WTC11 (cell line): ENCODE measurements around the gene FAM50B. TPM values are rescaled to one million over a fixed set of nuclear protein-coding genes. Genes with fewer than 3 reads are reported as not detected.

Experiments used
- ATAC-seq: fragments of 200-7000 bp; cut with Tn5 transposase; 2 replicates; pipeline ENCODE4 v1.10.0; 2021; ENCODE audit warnings: mild to moderate bottlenecking, moderate library complexity
- CTCF ChIA-PET: fragments of 300-600 bp; sonication (Branson Sonifier 250); formaldehyde crosslinking; loops from one replicate; lab custom pipeline; 2021; ENCODE audit warnings: antibody characterized with exemption; lab: Charles Lee
- POLR2A ChIA-PET: fragments of 350-600 bp; sonication (Branson Sonifier 250); formaldehyde crosslinking; loops from one replicate; lab custom pipeline; 2021; ENCODE audit warnings: antibody characterized with exemption; lab: Charles Lee
- DNase-seq: peaks from one replicate; pipeline ENCODE4 v3.0.0; 2021; ENCODE audit warnings: low spot score
- H3K27ac Mint-ChIP-seq: 2 replicates; pipeline ENCODE4 v1.8.0; 2021; ENCODE audit warnings: mixed read lengths
- H3K27me3 Mint-ChIP-seq: 2 replicates; pipeline ENCODE4 v1.8.0; 2021; ENCODE audit warnings: low read depth, mild to moderate bottlenecking, moderate library complexity, mixed read lengths
- H3K36me3 Mint-ChIP-seq: 2 replicates; pipeline ENCODE4 v1.8.0; 2021; ENCODE audit warnings: mixed read lengths
- H3K4me1 Mint-ChIP-seq: 2 replicates; pipeline ENCODE4 v1.8.0; 2022; ENCODE audit warnings: mixed read lengths
- H3K4me3 Mint-ChIP-seq: 2 replicates; pipeline ENCODE4 v1.8.0; 2021; ENCODE audit warnings: mild to moderate bottlenecking, moderate library complexity, mixed read lengths
- H3K9me3 Mint-ChIP-seq: 2 replicates; pipeline ENCODE4 v1.8.0; 2021; ENCODE audit warnings: mixed read lengths
- FOXJ3 ChIP-seq: sonication (generic); formaldehyde crosslinking; IDR thresholded peaks from 2 replicates; pipeline ENCODE4 v1.9.0; 2021; ENCODE audit warnings: missing genetic modification reagents, mild to moderate bottlenecking, borderline replicate concordance
- JAZF1 ChIP-seq: fragments of 250-450 bp; sonication (Bioruptor Pico); IDR thresholded peaks from 2 replicates; pipeline ENCODE4 v1.9.0; 2021; ENCODE audit warnings: moderate library complexity, mild to moderate bottlenecking, inconsistent platforms
- JUN ChIP-seq: sonication (generic); formaldehyde crosslinking; IDR thresholded peaks from 2 replicates; pipeline ENCODE4 v1.8.0; 2023; ENCODE audit warnings: mild to moderate bottlenecking, missing genetic modification reagents
- KAT7 ChIP-seq: sonication (generic); formaldehyde crosslinking; IDR thresholded peaks from 2 replicates; pipeline ENCODE4 v1.8.1; 2023; ENCODE audit warnings: missing genetic modification reagents, mild to moderate bottlenecking, borderline replicate concordance
- MXD4 ChIP-seq: fragments of 250-450 bp; sonication (Bioruptor Pico); IDR thresholded peaks from 2 replicates; pipeline ENCODE4 v1.8.0; 2021; ENCODE audit warnings: mild to moderate bottlenecking, moderate library complexity, borderline replicate concordance
- MYBL2 ChIP-seq: sonication (generic); formaldehyde crosslinking; IDR thresholded peaks from 2 replicates; pipeline ENCODE4 v1.8.1; 2023; ENCODE audit warnings: mild to moderate bottlenecking, moderate library complexity, missing genetic modification reagents
- TCF7 ChIP-seq: sonication (generic); formaldehyde crosslinking; IDR thresholded peaks from 2 replicates; pipeline ENCODE4 v1.8.0; 2022; ENCODE audit warnings: mild to moderate bottlenecking, low read depth, missing genetic modification reagents, moderate library complexity
- TEAD4 ChIP-seq: sonication (generic); formaldehyde crosslinking; IDR thresholded peaks from 2 replicates; pipeline ENCODE4 v1.8.0; 2022; ENCODE audit warnings: mild to moderate bottlenecking, missing genetic modification reagents
- ZNF263 ChIP-seq: sonication (generic); formaldehyde crosslinking; IDR thresholded peaks from 2 replicates; pipeline ENCODE4 v1.8.1; 2022; ENCODE audit warnings: low read depth, mild to moderate bottlenecking, moderate library complexity, missing genetic modification reagents
- ZNF423 ChIP-seq: fragments of 250-450 bp; sonication (Bioruptor Pico); IDR thresholded peaks from 2 replicates; pipeline ENCODE4 v2.1.2; 2022; ENCODE audit warnings: mild to moderate bottlenecking, moderate library complexity
- ZNF671 ChIP-seq: fragments of 250-450 bp; sonication (Bioruptor Pico); IDR thresholded peaks from 2 replicates; pipeline ENCODE4 v1.8.0; 2021; ENCODE audit warnings: mild to moderate bottlenecking
- total RNA-seq: library from RNA; stranded (reverse); gene quantifications from 3 replicates; pipeline ENCODE4 v1.2.3, GENCODE V29; 2021
- TF ChIP-seq, protein P1 (sequence below): sonication (generic); formaldehyde crosslinking; IDR thresholded peaks from 2 replicates; pipeline ENCODE4 v1.8.1; 2023; ENCODE audit warnings: mild to moderate bottlenecking, missing genetic modification reagents, moderate library complexity
- TF ChIP-seq, protein P2 (sequence below): sonication (generic); formaldehyde crosslinking; IDR thresholded peaks from 2 replicates; pipeline ENCODE4 v1.8.1; 2022; ENCODE audit warnings: mild to moderate bottlenecking, missing genetic modification reagents, moderate library complexity, borderline replicate concordance
- TF ChIP-seq, protein P3 (sequence below): fragments of 250-450 bp; sonication (Bioruptor Pico); IDR thresholded peaks from 2 replicates; pipeline ENCODE4 v1.9.0; 2021; ENCODE audit warnings: mild to moderate bottlenecking
- TF ChIP-seq, protein P4 (sequence below): sonication (generic); formaldehyde crosslinking; IDR thresholded peaks from 2 replicates; pipeline ENCODE4 v1.8.0; 2022; ENCODE audit warnings: mild to moderate bottlenecking, missing genetic modification reagents
- TF ChIP-seq, protein P5 (sequence below): fragments of 250-450 bp; sonication (Bioruptor Pico); IDR thresholded peaks from 2 replicates; pipeline ENCODE4 v2.1.2; 2022; ENCODE audit warnings: mild to moderate bottlenecking, moderate library complexity
- TF ChIP-seq, protein P6 (sequence below): sonication (generic); formaldehyde crosslinking; IDR thresholded peaks from 2 replicates; pipeline ENCODE4 v1.8.1; 2022; ENCODE audit warnings: missing genetic modification reagents, borderline replicate concordance
- TF ChIP-seq, protein P7 (sequence below): sonication (generic); formaldehyde crosslinking; IDR thresholded peaks from 2 replicates; pipeline ENCODE4 v1.8.1; 2023; ENCODE audit warnings: mild to moderate bottlenecking, missing genetic modification reagents, borderline replicate concordance
- TF ChIP-seq, protein P8 (sequence below): sonication (generic); formaldehyde crosslinking; IDR thresholded peaks from 2 replicates; pipeline ENCODE4 v1.8.1; 2023; ENCODE audit warnings: mild to moderate bottlenecking, missing genetic modification reagents, moderate library complexity

FAM50B gene
- total RNA-seq, 1 experiment from 2014 or later = 2.1 TPM

DNA sequence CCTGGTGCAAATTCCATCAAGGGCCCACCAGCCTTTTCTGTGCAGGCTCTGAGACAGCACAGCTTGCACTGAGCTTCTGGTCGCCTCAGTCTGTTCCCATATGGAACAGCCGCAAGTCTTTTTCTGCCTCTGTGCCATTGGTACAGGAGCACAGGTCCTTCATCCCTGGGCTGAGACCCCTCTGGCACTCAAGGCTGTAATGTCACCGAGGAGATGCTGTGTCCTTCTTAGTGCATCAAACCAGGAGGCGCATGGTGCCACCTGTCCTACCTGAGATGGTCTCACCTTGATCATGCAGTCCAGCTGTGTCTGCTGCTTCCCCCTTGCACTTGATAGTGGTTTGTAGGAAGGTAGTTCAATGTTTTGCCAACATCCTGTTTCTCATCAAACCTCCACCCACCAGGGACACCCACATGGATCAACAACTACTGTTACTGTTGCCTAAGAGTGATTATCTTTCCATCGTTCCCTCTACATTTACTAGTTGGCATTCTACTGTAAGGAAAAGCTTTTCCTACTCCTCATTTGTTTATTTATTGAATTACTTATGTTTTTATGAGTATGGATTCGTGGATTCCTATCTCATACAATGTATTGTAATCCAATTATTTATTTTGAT, 29.0 kb downstream of the FAM50B start:
- H3K9me3 Mint-ChIP-seq = peaks cover 22% of the 10 kb centered on the region
- H3K4me1 Mint-ChIP-seq = no peaks in the 10 kb centered on the region
- no peak for TF ChIP-seq MYBL2 (CRISPR knock-in tag)
- TF ChIP-seq FOXJ3 = no peak
- no peak for TF ChIP-seq ZNF423 (CRISPR knock-in tag)
- TF ChIP-seq, protein P1, sequence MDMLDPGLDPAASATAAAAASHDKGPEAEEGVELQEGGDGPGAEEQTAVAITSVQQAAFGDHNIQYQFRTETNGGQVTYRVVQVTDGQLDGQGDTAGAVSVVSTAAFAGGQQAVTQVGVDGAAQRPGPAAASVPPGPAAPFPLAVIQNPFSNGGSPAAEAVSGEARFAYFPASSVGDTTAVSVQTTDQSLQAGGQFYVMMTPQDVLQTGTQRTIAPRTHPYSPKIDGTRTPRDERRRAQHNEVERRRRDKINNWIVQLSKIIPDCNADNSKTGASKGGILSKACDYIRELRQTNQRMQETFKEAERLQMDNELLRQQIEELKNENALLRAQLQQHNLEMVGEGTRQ (CRISPR knock-in tag) = no peak
- no peak for TF ChIP-seq JAZF1 (CRISPR knock-in tag)
- TF ChIP-seq, protein P2, sequence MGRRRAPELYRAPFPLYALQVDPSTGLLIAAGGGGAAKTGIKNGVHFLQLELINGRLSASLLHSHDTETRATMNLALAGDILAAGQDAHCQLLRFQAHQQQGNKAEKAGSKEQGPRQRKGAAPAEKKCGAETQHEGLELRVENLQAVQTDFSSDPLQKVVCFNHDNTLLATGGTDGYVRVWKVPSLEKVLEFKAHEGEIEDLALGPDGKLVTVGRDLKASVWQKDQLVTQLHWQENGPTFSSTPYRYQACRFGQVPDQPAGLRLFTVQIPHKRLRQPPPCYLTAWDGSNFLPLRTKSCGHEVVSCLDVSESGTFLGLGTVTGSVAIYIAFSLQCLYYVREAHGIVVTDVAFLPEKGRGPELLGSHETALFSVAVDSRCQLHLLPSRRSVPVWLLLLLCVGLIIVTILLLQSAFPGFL (CRISPR knock-in tag) = no peak
- TF ChIP-seq, protein P3, sequence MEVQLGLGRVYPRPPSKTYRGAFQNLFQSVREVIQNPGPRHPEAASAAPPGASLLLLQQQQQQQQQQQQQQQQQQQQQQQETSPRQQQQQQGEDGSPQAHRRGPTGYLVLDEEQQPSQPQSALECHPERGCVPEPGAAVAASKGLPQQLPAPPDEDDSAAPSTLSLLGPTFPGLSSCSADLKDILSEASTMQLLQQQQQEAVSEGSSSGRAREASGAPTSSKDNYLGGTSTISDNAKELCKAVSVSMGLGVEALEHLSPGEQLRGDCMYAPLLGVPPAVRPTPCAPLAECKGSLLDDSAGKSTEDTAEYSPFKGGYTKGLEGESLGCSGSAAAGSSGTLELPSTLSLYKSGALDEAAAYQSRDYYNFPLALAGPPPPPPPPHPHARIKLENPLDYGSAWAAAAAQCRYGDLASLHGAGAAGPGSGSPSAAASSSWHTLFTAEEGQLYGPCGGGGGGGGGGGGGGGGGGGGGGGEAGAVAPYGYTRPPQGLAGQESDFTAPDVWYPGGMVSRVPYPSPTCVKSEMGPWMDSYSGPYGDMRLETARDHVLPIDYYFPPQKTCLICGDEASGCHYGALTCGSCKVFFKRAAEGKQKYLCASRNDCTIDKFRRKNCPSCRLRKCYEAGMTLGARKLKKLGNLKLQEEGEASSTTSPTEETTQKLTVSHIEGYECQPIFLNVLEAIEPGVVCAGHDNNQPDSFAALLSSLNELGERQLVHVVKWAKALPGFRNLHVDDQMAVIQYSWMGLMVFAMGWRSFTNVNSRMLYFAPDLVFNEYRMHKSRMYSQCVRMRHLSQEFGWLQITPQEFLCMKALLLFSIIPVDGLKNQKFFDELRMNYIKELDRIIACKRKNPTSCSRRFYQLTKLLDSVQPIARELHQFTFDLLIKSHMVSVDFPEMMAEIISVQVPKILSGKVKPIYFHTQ = no peak
- TF ChIP-seq, protein P4, sequence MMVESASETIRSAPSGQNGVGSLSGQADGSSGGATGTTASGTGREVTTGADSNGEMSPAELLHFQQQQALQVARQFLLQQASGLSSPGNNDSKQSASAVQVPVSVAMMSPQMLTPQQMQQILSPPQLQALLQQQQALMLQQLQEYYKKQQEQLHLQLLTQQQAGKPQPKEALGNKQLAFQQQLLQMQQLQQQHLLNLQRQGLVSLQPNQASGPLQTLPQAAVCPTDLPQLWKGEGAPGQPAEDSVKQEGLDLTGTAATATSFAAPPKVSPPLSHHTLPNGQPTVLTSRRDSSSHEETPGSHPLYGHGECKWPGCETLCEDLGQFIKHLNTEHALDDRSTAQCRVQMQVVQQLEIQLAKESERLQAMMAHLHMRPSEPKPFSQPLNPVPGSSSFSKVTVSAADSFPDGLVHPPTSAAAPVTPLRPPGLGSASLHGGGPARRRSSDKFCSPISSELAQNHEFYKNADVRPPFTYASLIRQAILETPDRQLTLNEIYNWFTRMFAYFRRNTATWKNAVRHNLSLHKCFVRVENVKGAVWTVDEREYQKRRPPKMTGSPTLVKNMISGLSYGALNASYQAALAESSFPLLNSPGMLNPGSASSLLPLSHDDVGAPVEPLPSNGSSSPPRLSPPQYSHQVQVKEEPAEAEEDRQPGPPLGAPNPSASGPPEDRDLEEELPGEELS (CRISPR knock-in tag) = no peak
- no peak for TF ChIP-seq TEAD4
- no peak for TF ChIP-seq MXD4 (CRISPR knock-in tag)
- TF ChIP-seq, protein P5, sequence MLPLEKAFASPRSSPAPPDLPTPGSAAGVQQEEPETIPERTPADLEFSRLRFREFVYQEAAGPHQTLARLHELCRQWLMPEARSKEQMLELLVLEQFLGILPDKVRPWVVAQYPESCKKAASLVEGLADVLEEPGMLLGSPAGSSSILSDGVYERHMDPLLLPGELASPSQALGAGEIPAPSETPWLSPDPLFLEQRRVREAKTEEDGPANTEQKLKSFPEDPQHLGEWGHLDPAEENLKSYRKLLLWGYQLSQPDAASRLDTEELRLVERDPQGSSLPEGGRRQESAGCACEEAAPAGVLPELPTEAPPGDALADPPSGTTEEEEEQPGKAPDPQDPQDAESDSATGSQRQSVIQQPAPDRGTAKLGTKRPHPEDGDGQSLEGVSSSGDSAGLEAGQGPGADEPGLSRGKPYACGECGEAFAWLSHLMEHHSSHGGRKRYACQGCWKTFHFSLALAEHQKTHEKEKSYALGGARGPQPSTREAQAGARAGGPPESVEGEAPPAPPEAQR = no peak
- no peak for TF ChIP-seq TCF7 (CRISPR knock-in tag)
- no peak for TF ChIP-seq ZNF671 (CRISPR knock-in tag)
- TF ChIP-seq KAT7 (CRISPR knock-in tag) = no peak
- TF ChIP-seq, protein P6, sequence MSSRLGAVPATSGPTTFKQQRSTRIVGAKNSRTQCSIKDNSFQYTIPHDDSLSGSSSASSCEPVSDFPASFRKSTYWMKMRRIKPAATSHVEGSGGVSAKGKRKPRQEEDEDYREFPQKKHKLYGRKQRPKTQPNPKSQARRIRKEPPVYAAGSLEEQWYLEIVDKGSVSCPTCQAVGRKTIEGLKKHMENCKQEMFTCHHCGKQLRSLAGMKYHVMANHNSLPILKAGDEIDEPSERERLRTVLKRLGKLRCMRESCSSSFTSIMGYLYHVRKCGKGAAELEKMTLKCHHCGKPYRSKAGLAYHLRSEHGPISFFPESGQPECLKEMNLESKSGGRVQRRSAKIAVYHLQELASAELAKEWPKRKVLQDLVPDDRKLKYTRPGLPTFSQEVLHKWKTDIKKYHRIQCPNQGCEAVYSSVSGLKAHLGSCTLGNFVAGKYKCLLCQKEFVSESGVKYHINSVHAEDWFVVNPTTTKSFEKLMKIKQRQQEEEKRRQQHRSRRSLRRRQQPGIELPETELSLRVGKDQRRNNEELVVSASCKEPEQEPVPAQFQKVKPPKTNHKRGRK (CRISPR knock-in tag) = no peak
- TF ChIP-seq JUN (CRISPR knock-in tag) = no peak
- TF ChIP-seq, protein P7, sequence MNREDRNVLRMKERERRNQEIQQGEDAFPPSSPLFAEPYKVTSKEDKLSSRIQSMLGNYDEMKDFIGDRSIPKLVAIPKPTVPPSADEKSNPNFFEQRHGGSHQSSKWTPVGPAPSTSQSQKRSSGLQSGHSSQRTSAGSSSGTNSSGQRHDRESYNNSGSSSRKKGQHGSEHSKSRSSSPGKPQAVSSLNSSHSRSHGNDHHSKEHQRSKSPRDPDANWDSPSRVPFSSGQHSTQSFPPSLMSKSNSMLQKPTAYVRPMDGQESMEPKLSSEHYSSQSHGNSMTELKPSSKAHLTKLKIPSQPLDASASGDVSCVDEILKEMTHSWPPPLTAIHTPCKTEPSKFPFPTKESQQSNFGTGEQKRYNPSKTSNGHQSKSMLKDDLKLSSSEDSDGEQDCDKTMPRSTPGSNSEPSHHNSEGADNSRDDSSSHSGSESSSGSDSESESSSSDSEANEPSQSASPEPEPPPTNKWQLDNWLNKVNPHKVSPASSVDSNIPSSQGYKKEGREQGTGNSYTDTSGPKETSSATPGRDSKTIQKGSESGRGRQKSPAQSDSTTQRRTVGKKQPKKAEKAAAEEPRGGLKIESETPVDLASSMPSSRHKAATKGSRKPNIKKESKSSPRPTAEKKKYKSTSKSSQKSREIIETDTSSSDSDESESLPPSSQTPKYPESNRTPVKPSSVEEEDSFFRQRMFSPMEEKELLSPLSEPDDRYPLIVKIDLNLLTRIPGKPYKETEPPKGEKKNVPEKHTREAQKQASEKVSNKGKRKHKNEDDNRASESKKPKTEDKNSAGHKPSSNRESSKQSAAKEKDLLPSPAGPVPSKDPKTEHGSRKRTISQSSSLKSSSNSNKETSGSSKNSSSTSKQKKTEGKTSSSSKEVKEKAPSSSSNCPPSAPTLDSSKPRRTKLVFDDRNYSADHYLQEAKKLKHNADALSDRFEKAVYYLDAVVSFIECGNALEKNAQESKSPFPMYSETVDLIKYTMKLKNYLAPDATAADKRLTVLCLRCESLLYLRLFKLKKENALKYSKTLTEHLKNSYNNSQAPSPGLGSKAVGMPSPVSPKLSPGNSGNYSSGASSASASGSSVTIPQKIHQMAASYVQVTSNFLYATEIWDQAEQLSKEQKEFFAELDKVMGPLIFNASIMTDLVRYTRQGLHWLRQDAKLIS = no peak
- TF ChIP-seq, protein P8, sequence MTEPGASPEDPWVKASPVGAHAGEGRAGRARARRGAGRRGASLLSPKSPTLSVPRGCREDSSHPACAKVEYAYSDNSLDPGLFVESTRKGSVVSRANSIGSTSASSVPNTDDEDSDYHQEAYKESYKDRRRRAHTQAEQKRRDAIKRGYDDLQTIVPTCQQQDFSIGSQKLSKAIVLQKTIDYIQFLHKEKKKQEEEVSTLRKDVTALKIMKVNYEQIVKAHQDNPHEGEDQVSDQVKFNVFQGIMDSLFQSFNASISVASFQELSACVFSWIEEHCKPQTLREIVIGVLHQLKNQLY (CRISPR knock-in tag) = no peak
- TF ChIP-seq ZNF263 (CRISPR knock-in tag) = no peak
- CTCF ChIA-PET = interaction anchor here (0.8 kb wide), 1 partner anchor 29 kb away, joined by 4 read pairs; no protein-coding TSS in a partner anchor
- H3K4me3 Mint-ChIP-seq = no peak overlapping the region
- DNase-seq (no peak), ATAC-seq (no peak)
- no peak overlapping the region for H3K27ac Mint-ChIP-seq
- peaks cover 15% of the 10 kb centered on the region for H3K36me3 Mint-ChIP-seq
- H3K27me3 Mint-ChIP-seq = peaks cover 7% of the 10 kb centered on the region; the same call in 1 of the 2 replicates
- POLR2A ChIA-PET = no interaction called here
